ENCODE measurements around the gene CMTR1. TPM values are rescaled to one million over a fixed set of nuclear protein-coding genes. Genes with fewer than 3 reads are reported as not detected.

Gene CMTR1
- total and polyA plus RNA-seq, 4 donors: 31.3 to 51.1 (median 46.2) TPM

DNA sequence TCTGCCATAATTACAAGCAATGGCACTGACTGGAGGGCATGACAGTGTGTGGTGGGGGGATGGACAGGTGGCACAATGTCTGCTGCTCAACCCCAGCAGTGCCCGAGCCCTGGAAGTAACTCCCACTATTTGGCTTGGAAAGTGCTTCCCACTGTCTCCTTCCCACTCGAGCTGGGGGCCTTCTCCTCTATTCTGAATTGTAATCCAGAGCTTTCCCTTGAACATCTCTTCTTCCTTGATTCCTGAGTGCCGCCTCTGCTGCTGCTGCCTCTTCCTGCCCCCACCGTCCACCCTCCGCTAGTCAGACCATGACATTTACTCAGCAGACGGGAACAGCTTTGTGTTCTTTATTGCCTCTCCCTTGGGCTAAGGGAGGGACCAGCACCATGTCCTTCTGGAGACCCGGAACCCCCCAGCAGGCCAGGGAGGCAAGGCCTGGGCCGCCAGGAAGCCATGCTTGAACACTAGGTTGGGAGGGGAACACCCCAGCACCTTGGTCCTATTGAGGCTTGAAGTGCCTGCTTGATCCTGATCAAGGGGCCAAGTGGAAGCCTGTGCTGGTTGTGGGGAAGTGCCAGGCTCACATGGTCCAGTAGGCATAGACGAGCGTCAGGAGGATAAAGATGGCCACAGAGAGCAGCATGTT lies 49.7 kb downstream of the CMTR1 start:
- WGBS (ENCODE audit: insufficient coverage): 65% methylated on average over 10 of the region's 10 CpGs
- no peaks in the 10 kb centered on the region for H3K27me3 ChIP-seq (ENCODE audit: control insufficient read depth, insufficient read depth, low read length)
- no peak for DNase-seq (ENCODE audit: low read depth in 4 of 6, low spot score in 6 of 6)
- H3K36me3 ChIP-seq (ENCODE audit: control insufficient read depth, insufficient read depth, low read length): peaks cover 66% of the 10 kb centered on the region
- no peaks in the 10 kb centered on the region for H3K9me3 ChIP-seq (ENCODE audit: control insufficient read depth, insufficient read depth, low read length)
- no peak overlapping the region for H3K4me3 ChIP-seq (ENCODE audit: low read depth, low read length)
- no peak overlapping the region for H3K27ac ChIP-seq (ENCODE audit: low read depth, low read length)
- H3K4me1 ChIP-seq (ENCODE audit: control insufficient read depth, insufficient read depth, low read length): peaks cover 62% of the 10 kb centered on the region

DNA sequence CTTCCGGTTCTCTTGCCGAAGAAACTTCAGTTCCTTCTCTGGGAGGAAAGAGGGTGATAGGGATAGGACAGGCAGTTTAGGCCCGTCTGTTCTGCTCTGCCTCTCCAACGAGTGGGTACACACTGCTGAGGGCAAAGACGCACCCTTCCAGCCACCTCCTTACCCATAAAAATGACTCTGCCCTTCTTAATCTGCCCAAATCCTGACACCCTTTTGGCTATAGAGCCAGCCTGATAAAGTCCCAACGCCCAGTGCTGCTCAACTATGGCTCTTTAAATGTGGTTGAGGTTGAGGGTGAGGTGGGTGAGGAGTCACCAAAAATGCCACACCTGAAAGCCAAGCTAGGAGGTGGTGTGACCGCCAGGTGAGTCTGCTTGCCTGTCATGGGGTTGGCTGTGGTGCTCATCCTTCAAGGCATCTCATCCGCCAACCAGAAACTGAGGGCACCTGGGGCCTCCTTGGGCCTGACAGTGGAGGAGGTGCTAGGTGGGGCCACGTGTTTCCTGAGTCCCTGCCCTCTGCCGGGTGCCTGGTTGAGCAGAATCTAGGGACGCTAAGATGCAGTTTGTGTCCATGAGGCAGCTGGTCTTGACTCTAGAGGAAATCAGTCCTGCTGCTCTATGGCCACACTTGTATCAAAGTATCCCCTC lies 50.4 kb downstream of the CMTR1 start:
- H3K9me3 ChIP-seq (ENCODE audit: control insufficient read depth, insufficient read depth, low read length): no peaks in the 10 kb centered on the region
- no peaks in the 10 kb centered on the region for H3K27me3 ChIP-seq (ENCODE audit: control insufficient read depth, insufficient read depth, low read length)
- no peak overlapping the region for H3K4me3 ChIP-seq (ENCODE audit: low read depth, low read length)
- WGBS (ENCODE audit: insufficient coverage): 95% methylated on average over 8 of the region's 11 CpGs
- DNase-seq (ENCODE audit: low read depth in 4 of 6, low spot score in 6 of 6): no peak
- H3K36me3 ChIP-seq (ENCODE audit: control insufficient read depth, insufficient read depth, low read length): peaks cover 64% of the 10 kb centered on the region
- peaks cover 66% of the 10 kb centered on the region for H3K4me1 ChIP-seq (ENCODE audit: control insufficient read depth, insufficient read depth, low read length)
- no peak overlapping the region for H3K27ac ChIP-seq (ENCODE audit: low read depth, low read length)

DNA sequence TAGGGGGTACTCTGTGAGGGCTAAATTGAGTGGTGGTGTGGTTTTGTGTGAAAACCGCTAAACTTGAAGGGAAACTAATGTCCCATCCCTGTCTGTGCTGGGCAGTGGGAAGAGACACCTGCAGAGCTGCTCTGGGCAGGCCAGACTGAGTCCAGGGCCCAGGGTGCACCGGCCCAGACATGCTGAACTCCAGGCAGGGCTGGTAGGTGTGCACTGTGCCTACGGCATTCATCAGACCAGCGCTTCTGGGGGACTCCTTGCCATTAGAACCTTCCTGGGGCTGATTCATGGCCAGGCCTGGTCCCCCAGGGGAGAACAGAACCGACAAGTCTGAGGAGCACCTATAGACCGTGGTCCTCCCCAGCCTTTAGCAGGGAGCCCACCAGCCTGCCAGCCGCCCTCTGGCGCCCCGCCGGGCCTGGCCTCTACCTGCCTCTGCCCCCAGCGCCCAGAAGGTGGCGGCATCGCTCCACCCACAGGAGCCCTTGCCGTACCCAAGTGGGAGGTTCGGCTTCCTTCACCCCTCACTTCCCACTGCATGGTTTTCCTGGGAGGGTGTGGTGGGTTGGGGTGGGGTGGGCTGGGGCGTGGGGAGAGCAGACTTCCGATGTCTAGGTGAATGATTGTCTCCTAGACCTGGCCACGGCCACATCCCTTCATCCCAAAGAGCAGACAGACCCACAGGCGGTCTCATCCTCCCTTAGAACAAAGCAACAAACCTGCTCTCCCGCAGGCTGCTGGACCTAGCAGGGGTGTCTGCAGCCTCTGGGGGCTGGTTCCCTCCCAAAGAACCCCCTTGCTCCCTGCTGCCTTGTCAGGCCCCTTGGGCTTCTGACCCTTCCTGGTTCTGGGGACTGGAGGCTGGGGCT lies 51.1 kb downstream of the CMTR1 start:
- no peak overlapping the region for H3K27ac ChIP-seq (ENCODE audit: low read depth, low read length)
- H3K9me3 ChIP-seq (ENCODE audit: control insufficient read depth, insufficient read depth, low read length): no peaks in the 10 kb centered on the region
- H3K4me3 ChIP-seq (ENCODE audit: low read depth, low read length): no peak overlapping the region
- H3K27me3 ChIP-seq (ENCODE audit: control insufficient read depth, insufficient read depth, low read length): no peaks in the 10 kb centered on the region
- 46% methylated on average over 11 of the region's 20 CpGs for WGBS (ENCODE audit: insufficient coverage)
- peaks cover 67% of the 10 kb centered on the region for H3K4me1 ChIP-seq (ENCODE audit: control insufficient read depth, insufficient read depth, low read length)
- peak in 2 of 6 donors; percentile 89 to 91 for DNase-seq (ENCODE audit: low read depth in 4 of 6, low spot score in 6 of 6)
- H3K36me3 ChIP-seq (ENCODE audit: control insufficient read depth, insufficient read depth, low read length): peaks cover 57% of the 10 kb centered on the region

DNA sequence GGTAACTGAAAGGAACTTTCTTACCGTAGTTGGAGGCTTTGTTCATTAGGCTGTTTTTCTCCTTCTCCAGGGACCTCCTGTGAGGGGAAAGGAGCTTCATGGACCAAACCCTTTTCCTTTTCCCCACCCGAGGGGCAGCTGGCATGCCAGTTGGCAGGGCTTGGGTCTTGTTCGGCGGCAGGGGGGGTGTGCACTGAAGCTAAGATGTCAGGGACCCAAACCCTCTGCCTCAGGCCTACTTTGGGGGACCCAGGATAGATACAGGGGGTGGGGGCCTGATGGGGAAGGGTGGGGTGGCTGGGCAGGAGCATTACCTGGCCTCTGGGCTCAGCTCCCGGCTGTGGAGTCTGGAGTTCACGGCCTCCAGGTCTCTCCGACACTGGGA lies 51.8 kb downstream of the CMTR1 start:
- Histone ChIP-seq H3K27me3 (ENCODE audit: control insufficient read depth, insufficient read depth, low read length) (no peaks in the 10 kb centered on the region), H3K9me3 (ENCODE audit: control insufficient read depth, insufficient read depth, low read length) (no peaks in the 10 kb centered on the region), H3K4me3 (ENCODE audit: low read depth, low read length) (no peak overlapping the region), H3K36me3 (ENCODE audit: control insufficient read depth, insufficient read depth, low read length) (peaks cover 51% of the 10 kb centered on the region), H3K4me1 (ENCODE audit: control insufficient read depth, insufficient read depth, low read length) (peaks cover 68% of the 10 kb centered on the region), H3K27ac (ENCODE audit: low read depth, low read length) (no peak overlapping the region)
- DNase-seq (ENCODE audit: low read depth in 4 of 6, low spot score in 6 of 6): no peak
- WGBS (ENCODE audit: insufficient coverage): 80% methylated on average over 6 of the region's 7 CpGs

DNA sequence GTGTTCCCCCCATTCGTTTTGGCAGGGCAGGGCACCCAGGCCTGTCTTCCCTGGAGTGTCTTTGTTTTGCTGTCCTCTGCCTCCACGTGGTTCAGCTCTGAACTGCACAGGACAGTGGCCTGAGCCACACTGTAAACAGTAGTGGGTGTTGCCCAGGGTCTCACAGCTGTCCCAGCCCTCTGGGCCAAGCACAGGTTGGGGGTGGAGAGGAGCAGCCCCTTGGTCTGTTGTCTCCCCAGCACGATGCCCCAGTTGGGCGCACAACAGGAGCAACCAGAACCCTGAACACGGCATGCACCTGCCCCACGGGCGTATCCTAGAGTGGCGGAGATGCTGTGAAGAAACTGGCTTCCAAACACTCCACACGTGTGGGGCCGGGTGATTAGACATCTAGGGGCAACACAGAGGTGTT lies 52.3 kb downstream of the CMTR1 start:
- peaks cover 68% of the 10 kb centered on the region for H3K4me1 ChIP-seq (ENCODE audit: control insufficient read depth, insufficient read depth, low read length)
- no peak overlapping the region for H3K4me3 ChIP-seq (ENCODE audit: low read depth, low read length)
- no peak for DNase-seq (ENCODE audit: low read depth in 4 of 6, low spot score in 6 of 6)
- no peak overlapping the region for H3K27ac ChIP-seq (ENCODE audit: low read depth, low read length)
- H3K36me3 ChIP-seq (ENCODE audit: control insufficient read depth, insufficient read depth, low read length): peaks cover 45% of the 10 kb centered on the region
- no peaks in the 10 kb centered on the region for H3K27me3 ChIP-seq (ENCODE audit: control insufficient read depth, insufficient read depth, low read length)
- no peaks in the 10 kb centered on the region for H3K9me3 ChIP-seq (ENCODE audit: control insufficient read depth, insufficient read depth, low read length)
- 68% methylated on average over 5 of the region's 10 CpGs for WGBS (ENCODE audit: insufficient coverage)

DNA sequence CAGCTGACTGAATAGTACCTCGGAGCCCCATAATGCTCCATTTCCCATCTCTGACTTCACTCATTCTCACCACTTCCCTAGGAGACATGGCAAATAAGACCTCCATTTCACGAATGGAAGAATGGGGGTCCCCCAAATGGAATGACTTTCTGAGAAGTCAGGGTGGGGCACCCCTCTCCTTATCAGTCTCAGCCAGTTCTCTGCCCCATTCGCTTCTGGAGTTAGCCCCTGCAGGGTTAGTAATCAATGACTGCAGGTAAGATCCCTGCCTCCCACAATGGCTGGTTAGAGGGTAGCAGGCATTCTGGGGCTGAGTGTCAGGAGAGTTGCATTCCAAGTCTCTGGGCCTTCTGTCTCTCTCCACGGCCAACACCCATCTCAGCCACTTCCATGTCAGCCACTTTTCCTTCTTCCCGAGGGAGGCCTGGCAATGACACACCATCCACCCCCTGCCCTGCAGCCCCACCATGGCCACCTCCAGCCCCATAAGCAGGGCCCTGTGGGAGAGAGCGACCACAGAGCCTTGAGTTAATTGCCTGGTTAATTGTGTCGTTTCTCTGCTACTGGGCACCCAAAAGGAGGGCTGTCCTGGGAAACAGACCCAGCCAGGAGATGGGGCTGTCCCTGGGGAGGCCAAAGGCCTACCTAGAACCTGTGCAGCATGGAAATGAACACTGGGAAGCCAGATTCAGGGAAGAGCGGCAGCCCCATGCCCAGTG lies 53.3 kb downstream of the CMTR1 start:
- Histone ChIP-seq H3K9me3 (ENCODE audit: control insufficient read depth, insufficient read depth, low read length) (no peaks in the 10 kb centered on the region), H3K27me3 (ENCODE audit: control insufficient read depth, insufficient read depth, low read length) (no peaks in the 10 kb centered on the region), H3K4me3 (ENCODE audit: low read depth, low read length) (no peak overlapping the region), H3K27ac (ENCODE audit: low read depth, low read length) (no peak overlapping the region), H3K4me1 (ENCODE audit: control insufficient read depth, insufficient read depth, low read length) (peaks cover 68% of the 10 kb centered on the region), H3K36me3 (ENCODE audit: control insufficient read depth, insufficient read depth, low read length) (peaks cover 45% of the 10 kb centered on the region)
- WGBS (ENCODE audit: insufficient coverage): 73% methylated on average over 5 of the region's 8 CpGs
- no peak for DNase-seq (ENCODE audit: low read depth in 4 of 6, low spot score in 6 of 6)

DNA sequence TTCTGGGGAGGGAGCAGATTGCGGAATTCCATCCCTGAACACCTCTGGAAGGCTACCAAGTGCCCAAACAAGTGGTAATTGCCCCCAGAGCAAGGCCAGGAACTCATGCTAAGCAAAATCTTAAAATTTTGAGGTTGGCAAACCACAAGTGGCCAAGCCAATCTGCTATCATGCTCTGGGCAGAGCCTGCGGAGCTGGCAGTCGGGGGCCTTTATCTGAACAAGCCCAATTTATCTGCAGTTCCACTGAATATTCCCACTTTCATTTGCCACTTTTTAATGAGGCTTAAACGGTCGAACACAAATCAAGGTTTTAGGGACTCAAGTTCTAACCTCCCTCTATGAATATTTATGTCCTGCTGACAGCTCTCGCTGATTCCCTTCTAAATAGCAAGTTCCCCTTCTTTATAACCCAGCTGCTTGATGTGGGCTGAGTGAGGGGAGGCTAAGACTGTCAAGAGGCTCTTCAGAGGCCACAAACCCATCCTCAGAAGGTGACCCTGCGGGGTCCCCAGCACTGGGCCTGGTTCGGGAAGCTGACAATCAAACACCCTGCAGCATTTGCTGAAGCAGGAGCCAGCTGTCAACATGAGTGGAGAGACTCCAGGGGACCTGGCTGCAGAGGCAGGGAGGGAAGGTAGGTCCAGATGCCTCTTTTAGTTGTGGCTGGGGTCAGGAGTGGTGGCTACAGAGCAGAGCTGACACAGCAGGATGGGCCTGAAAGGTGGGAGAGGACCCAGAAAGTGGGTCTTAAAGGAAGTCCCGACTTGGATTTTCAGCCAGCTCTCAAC lies 54.8 kb downstream of the CMTR1 start:
- no peaks in the 10 kb centered on the region for H3K27me3 ChIP-seq (ENCODE audit: control insufficient read depth, insufficient read depth, low read length)
- WGBS (ENCODE audit: insufficient coverage): 56% methylated on average over 8 of the region's 9 CpGs
- H3K27ac ChIP-seq (ENCODE audit: low read depth, low read length): no peak overlapping the region
- H3K36me3 ChIP-seq (ENCODE audit: control insufficient read depth, insufficient read depth, low read length): peaks cover 35% of the 10 kb centered on the region
- DNase-seq (ENCODE audit: low read depth in 4 of 6, low spot score in 6 of 6): peak in 2 of 6 donors; percentile 44 to 61
- no peak overlapping the region for H3K4me3 ChIP-seq (ENCODE audit: low read depth, low read length)
- H3K9me3 ChIP-seq (ENCODE audit: control insufficient read depth, insufficient read depth, low read length): no peaks in the 10 kb centered on the region
- peaks cover 68% of the 10 kb centered on the region for H3K4me1 ChIP-seq (ENCODE audit: control insufficient read depth, insufficient read depth, low read length)

DNA sequence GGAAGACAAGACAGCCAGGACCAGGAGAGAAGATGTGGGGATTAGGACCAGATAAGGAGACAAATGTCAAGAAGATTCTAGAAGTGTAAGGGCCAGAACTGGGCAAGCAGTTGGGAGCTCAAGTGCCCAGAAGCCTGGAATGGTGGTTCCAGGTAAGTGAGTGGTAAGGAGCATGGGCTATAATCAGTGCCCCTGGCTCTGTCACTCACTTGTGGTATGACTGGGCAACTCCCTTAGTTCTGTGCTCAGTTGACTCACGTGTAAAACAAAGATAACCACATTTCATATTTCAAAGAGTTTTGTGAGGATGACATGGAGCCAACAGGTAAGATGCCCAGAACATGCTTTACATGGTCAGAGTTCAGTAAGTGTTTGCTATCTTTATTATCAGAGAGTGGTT lies 55.5 kb downstream of the CMTR1 start:
- no peaks in the 10 kb centered on the region for H3K27me3 ChIP-seq (ENCODE audit: control insufficient read depth, insufficient read depth, low read length)
- H3K27ac ChIP-seq (ENCODE audit: low read depth, low read length): no peak overlapping the region
- WGBS (ENCODE audit: insufficient coverage): no CpG with 5 or more reads among the region's 1 CpG
- peaks cover 74% of the 10 kb centered on the region for H3K4me1 ChIP-seq (ENCODE audit: control insufficient read depth, insufficient read depth, low read length)
- DNase-seq (ENCODE audit: low read depth in 4 of 6, low spot score in 6 of 6): no peak
- no peak overlapping the region for H3K4me3 ChIP-seq (ENCODE audit: low read depth, low read length)
- H3K9me3 ChIP-seq (ENCODE audit: control insufficient read depth, insufficient read depth, low read length): no peaks in the 10 kb centered on the region
- H3K36me3 ChIP-seq (ENCODE audit: control insufficient read depth, insufficient read depth, low read length): peaks cover 28% of the 10 kb centered on the region

Measured in spinal cord (tissue), 10 donors.